ENCODE measurements around the gene PAM.

Gene PAM

GRCh38 chr5:103075442-103075841 lies 320.3 kb downstream of the PAM start:
- no peak for DNase-seq (ENCODE audit: low read depth, low spot score)
- TF ChIP-seq, protein P1, sequence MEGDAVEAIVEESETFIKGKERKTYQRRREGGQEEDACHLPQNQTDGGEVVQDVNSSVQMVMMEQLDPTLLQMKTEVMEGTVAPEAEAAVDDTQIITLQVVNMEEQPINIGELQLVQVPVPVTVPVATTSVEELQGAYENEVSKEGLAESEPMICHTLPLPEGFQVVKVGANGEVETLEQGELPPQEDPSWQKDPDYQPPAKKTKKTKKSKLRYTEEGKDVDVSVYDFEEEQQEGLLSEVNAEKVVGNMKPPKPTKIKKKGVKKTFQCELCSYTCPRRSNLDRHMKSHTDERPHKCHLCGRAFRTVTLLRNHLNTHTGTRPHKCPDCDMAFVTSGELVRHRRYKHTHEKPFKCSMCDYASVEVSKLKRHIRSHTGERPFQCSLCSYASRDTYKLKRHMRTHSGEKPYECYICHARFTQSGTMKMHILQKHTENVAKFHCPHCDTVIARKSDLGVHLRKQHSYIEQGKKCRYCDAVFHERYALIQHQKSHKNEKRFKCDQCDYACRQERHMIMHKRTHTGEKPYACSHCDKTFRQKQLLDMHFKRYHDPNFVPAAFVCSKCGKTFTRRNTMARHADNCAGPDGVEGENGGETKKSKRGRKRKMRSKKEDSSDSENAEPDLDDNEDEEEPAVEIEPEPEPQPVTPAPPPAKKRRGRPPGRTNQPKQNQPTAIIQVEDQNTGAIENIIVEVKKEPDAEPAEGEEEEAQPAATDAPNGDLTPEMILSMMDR (IDR thresholded peaks at IDR 0.05; ENCODE audit: low read depth, low read length), result no peak
- in situ Hi-C loops (cut with HindIII; ENCODE audit: low sequenced_read_pairs), result no loop called here
- no peak overlapping the region for H3K4me3 ChIP-seq (ENCODE audit: low read depth, low read length)
